ENCODE results near the gene CLEC2A.

The CLEC2A gene

GRCh38 chr12:9933958-9934357, 1.8 kb upstream of the CLEC2A start:
- DNase-seq (ENCODE audit: low read depth) = no peak

GRCh38 chr12:9931245-9931644, 925 bp downstream of the CLEC2A start:
- no peak for DNase-seq (ENCODE audit: low read depth)

DNA sequence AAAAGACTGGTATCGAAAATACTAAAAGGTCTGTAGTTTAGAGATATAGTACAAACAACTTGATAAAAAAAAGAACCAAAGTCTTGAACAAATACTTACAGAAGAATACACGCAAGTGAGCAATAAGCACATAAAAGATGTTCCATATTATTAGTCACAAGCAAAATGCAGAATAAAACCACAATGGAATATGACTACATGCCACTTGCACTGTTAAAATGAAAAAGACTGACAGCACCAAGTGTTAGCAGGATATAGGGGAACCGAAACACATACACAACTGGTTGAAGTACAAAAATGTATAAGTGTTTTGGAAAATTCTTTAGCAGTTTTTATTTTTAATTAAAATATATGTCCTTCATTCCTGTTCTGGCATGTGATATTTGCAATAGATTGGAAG, 3.6 kb downstream of the CLEC2A start:
- no peak for DNase-seq (ENCODE audit: low read depth)

GRCh38 chr12:9926876-9927275, 5.3 kb downstream of the CLEC2A start:
- no peak for DNase-seq (ENCODE audit: low read depth)

- no peak for DNase-seq (ENCODE audit: low read depth)
Observed at GRCh38 chr12:9925705-9926393, 6.3 kb downstream of the CLEC2A start.

DNA sequence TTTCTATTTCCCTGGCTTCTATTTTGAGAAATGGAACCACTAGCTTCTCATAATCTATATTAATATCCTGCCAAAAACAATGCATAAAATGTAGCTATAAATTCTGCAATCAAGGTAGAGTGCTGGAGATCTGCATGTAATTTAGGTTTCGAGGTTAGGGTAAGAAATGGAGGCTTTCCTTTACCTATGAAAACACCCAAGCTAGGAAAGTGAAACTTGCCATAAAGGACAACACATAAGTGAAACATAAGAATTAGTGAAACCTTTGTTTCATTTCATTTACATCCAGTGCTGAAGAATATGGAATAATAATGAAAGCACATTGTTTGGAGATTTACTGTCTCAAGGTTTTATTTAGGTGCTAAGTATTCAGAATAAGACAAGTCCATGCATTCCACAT, 9.7 kb downstream of the CLEC2A start:
- DNase-seq (ENCODE audit: low read depth) = no peak

GRCh38 chr12:9920451-9920850, 11.7 kb downstream of the CLEC2A start:
- DNase-seq (ENCODE audit: low read depth) = no peak

DNA sequence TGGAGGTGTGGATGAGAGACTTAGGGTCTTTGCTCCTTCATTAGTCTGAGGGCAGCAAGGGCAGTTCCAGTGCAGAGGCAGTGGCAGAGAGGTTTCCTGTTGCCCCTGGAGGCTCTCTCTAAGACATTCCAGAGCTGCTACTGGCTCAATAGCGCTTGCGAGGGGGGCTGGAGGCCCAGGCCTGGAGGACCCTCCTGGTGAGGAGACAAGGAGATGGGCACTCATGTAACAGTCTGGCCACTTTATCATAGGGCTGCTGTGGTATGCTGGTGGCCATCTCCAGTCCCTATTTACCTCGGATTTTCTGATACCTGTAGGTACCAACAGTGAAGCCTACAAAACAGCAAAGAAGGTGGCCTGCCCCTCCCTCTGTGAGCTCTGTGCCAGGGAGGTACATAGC, 12.7 kb downstream of the CLEC2A start:
- no peak for DNase-seq (ENCODE audit: low read depth)

GRCh38 chr12:9911708-9912107, 20.5 kb downstream of the CLEC2A start:
- no peak for DNase-seq (ENCODE audit: low read depth)

GRCh38 chr12:9910716-9911421, 21.3 kb downstream of the CLEC2A start:
- DNase-seq (ENCODE audit: low read depth) = no peak

GRCh38 chr12:9909724-9910123, 22.4 kb downstream of the CLEC2A start:
- no peak for DNase-seq (ENCODE audit: low read depth)

- no peak for DNase-seq (ENCODE audit: low read depth)
Observed at GRCh38 chr12:9908350-9908749, 23.8 kb downstream of the CLEC2A start.

DNA sequence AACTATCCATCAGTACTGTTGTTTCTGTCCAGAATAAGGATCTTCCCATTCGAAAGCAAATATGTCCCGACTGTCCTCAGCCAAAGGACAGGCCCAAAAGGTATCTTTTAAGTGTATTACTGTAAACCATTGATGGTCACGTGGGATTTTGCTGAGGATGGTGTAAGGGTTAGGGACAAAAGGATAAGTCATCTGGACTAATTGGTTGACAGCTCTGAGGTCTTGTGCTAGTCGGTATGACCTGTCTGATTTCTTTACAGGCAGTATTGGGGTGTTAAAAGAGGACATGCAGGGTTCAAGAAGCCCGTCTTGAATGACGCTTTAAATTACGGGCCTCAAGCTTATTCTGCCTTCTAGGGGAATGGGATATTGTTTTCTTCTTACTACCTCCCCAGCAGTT, 24.4 kb downstream of the CLEC2A start:
- no peak for DNase-seq (ENCODE audit: low read depth)

GRCh38 chr12:9906873-9907272, 25.3 kb downstream of the CLEC2A start:
- peak; percentile 19 for DNase-seq (ENCODE audit: low read depth)

- no peak for DNase-seq (ENCODE audit: low read depth)
Observed at GRCh38 chr12:9902539-9903228, 29.5 kb downstream of the CLEC2A start.

DNA sequence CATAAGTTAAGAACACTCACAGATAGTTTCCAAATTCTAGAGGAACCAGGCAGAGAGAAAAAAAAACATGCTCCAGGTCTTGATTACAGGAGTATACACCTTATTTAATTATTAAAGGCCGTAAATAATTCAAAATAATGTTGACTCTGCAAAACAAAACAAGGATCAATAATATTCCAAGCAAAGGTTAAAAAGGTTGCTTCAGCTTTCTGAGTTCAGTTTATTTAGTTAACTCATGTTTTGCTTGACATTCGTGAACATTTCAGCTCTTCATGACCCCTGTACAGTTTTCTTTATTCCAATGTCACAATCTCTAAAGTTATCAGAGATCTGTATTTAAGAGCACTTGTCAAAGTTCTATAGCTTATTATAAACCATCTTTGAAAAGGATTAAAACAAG, 31.2 kb downstream of the CLEC2A start:
- no peak for DNase-seq (ENCODE audit: low read depth)

GRCh38 chr12:9899209-9899608, 33.0 kb downstream of the CLEC2A start:
- no peak for DNase-seq (ENCODE audit: low read depth)

GRCh38 chr12:9897535-9897934, 34.6 kb downstream of the CLEC2A start:
- DNase-seq (ENCODE audit: low read depth) = no peak

DNA sequence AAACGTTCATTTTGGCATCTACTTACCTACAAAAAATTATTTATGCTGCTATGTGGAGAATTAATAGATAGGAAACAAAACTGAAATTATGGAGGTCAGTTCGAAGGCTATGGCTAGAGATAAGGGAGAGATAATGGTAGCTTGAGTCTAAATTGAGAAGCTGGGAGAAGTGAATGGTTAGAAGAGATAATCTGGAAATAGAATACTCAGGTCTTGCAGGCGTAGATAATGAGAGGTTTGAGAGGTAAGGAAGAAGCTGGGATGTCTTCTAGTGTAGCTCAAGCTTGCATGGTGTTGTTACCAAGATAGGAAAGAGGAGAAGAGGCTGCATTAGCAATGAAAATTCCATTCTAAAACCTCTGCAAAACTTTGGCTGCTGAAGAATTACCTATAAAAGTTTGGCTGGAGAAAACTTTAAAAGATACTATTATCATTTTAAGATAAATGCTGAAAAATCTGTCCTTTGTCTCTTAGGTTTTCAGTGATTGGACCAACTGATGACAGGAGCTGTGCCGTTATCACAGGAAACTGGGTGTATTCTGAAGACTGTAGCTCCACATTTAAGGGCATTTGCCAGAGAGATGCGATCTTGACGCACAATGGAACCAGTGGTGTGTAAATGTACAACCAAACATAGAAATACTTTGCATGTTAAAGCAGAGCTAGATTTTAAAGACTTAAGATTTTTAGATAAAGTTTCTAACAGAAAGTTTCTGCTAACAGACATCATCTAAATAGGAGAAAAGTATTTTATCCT, 36.8 kb downstream of the CLEC2A start:
- DNase-seq (ENCODE audit: low read depth) = no peak

DNA sequence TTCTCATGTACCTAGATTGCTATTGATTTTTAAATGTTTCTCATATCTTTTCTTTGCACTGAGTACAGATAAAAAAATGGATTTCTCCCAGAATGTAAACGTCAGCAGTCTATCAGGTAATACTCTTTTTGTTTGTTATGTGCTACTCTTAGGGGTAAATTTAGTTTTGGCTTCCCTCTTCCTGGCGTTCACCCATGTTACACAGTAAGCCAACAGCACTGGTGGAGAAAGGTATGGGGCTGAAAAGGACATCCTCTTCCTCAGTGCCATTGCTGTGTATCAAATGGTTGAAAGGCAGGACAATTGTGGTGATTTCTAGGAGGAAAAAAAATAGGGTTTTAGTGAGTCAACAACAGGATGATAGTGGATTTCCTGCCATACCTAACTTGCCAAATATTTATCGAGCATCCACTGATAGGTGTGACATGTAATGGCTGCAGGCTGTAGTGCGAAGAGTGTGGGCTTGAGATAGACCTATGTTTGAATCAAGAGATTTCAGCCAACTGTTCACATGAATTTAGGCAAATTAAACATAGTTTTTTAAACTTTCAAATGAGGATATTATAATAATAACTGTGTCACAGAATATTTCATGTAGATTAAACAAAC, 43.4 kb downstream of the CLEC2A start:
- DNase-seq (ENCODE audit: low read depth) = no peak

DNA sequence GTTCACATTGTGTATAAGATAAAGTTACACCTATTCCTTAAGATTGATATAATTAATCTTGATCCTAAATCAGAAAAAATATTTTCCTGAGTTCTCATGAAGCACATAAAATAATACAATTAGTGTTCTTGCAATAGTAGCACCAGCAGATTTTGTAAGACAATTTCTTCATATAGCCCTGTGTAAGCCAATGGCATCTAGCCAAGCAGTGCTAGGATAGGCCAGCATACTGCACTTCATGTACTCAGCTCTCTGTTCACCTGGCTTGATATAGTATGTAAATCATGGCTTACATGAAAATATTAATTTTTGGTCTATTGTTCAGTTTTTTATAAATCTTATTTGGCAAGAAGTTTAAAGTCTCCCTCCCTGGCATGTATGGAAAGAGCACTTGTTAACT, 49.0 kb downstream of the CLEC2A start:
- DNase-seq (ENCODE audit: low read depth) = no peak

DNA sequence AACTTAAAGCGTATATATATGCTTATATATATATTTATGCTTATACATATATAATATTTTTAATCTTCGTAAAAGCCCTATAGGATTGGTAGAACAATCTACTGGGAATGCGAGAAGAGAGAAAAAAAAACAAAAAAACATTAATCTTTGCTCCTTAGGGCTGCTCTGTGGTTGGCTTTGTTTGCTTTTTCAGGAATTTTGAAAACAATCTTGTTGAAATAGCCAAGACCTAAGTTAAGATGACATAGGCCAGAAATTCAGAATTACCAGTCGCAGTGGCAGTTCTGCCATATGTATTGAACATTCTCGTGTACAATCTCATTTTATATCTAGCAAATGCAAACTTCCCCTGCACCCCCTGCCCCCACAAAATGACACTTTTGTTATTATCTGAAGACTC, 50.2 kb downstream of the CLEC2A start:
- DNase-seq (ENCODE audit: low read depth) = no peak
